HL-60/S4 treated with phorbol 12-myristate 13-acetate at 8.2 ng/mL for 4 days and 3 days (cell line): ENCODE measurements around the gene TPRN.

ENCODE experiments used
- in situ Hi-C: fragments of 300-500 bp; cut with MboI; formaldehyde crosslinking; loops from 2 replicates; pipeline ENCODE4 v1.15.0; 2022; ENCODE audit warnings: low sequenced_read_pairs

TPRN gene

GRCh38 chr9:137236936-137237421 lies 36.4 kb upstream of the TPRN start:
- in situ Hi-C loops, result no loop called here

GRCh38 chr9:137236238-137236935 lies 35.8 kb upstream of the TPRN start:
- in situ Hi-C loops, result no loop called here

GRCh38 chr9:137235424-137236237 lies 35.1 kb upstream of the TPRN start:
- in situ Hi-C loops, result no loop called here

- in situ Hi-C loops, result no loop called here
Observed at GRCh38 chr9:137234758-137235423, 34.4 kb upstream of the TPRN start.

DNA sequence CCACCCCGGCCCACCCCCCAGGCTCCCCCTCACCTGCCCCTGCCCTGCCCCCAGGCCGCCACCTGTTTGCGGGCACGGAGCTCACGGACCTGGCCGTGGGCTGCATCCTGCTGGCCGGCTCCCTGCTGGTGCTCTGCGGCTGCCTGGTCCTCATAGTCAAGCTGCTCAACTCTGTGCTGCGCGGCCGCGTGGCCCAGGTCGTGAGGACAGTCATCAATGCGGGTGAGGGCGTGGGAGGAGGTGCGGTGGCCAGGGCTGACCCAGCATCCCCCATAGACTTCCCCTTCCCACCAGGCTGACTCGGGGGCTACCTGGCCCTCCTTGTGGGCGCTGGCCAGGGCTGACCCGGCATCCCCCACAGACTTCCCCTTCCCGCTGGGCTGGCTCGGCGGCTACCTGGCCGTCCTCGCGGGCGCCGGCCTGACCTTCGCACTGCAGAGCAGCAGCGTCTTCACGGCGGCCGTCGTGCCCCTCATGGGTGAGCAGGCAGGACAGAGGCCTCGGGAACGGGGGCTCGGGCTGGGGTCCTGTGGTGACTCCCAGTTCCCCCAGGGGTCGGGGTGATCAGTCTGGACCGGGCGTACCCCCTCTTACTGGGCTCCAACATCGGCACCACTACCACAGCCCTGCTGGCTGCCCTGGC lies 33.6 kb upstream of the TPRN start:
- in situ Hi-C loops, result no loop called here

GRCh38 chr9:137233143-137233980 lies 32.8 kb upstream of the TPRN start:
- in situ Hi-C loops, result no loop called here

DNA sequence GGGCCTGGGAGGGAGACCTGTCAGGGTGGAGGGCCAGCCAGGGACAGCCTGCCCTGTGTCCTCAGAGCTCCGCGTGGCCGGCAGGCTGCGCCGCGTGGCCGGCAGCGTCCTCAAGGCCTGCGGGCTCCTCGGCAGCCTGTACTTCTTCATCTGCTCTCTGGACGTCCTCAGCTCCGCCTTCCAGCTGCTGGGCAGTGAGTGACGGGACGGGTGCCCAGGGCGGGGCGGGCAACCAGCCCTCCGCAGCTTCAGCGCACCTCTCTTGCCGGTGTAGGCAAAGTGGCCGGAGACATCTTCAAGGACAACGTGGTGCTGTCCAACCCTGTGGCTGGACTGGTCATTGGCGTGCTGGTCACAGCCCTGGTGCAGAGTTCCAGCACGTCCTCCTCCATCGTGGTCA lies 32.0 kb upstream of the TPRN start:
- in situ Hi-C loops, result no loop called here

- in situ Hi-C loops, result no loop called here
Observed at GRCh38 chr9:137232101-137232500, 31.6 kb upstream of the TPRN start.

DNA sequence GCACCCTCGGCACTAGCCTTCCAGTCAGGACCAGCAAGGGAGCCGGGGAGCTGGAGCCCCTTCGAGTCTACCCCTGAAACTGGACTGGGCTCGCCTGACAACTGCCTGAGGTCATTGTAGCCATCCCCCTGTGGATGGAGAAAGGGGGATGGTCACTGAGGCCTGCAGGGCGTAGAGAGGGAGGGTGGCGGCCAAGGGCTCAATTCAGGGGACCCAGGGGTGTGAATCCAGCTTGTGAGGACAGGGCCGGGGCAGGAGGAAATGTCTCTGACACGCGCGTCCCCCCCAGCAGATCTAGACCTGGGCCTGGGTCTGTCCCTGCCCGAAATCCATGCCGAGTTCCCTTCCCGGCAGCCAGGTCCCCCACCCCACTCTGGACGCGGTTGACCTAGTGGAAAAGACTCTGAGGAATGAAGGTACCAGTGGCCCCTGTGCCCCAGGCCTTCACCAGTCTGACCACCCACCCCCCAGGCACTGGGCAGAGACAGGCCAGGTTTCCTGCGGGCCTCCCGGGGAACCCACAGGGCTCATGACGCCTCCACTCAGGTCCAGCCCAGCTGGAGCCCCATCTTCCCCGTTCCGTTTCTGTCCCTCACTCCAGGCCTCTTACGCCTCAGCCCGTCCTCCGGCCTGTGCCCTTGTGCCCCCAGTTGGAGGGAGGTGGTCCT lies 31.0 kb upstream of the TPRN start:
- in situ Hi-C loops, result no loop called here

GRCh38 chr9:137230705-137231371 lies 30.3 kb upstream of the TPRN start, which contains the start of gene SLC34A3:
SLC34A3 (plus strand) TSS chr9:137230901; CDS start chr9:137231703, 802 bp downstream.
- in situ Hi-C loops, result no loop called here

DNA sequence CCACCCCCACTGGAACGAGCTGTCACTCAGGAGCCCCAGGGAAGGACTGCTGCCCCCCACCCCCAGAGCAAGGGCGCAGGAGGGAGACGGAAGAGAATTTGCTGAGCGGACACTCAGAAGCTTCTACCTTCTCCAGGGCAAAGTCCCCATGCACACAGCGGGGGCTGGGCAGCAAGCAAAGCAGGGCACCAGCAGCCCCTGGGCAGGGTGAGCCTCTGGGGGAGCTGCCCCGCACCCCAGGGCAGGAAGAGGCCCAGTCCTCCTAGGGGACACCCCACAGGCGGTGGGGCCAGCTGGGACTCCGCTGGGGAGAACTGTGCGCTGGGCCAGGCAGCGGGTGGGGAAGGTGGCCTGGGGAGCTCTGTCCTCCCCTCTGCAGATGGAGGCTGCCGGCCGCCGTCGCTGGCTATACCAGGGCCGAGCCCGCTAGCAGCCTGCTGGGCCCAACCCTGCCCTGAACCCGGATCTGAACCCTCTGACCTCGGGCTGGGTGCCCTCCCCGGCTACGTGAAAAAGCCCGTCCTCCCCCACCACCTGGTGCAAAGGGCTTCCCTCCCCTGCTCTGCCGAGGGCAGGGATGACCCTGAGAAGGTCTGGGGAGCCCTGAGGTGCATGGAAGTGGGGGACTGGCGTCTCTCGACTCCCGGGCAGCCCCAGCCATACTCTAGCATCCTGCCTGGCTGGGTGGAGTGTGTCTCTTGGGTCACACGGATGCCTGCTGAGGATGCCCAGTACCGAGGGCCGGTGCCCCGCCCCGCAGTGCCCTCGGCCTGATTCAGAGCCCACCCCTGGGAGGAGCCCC lies 29.6 kb upstream of the TPRN start:
- in situ Hi-C loops, result loop anchor here (10.0 kb wide), 1 partner anchor 105 kb away; no protein-coding TSS in a partner anchor

GRCh38 chr9:137228968-137229896 lies 28.7 kb upstream of the TPRN start:
- in situ Hi-C loops, result loop anchor here (10.0 kb wide), 1 partner anchor 104 kb away; no protein-coding TSS in a partner anchor

DNA sequence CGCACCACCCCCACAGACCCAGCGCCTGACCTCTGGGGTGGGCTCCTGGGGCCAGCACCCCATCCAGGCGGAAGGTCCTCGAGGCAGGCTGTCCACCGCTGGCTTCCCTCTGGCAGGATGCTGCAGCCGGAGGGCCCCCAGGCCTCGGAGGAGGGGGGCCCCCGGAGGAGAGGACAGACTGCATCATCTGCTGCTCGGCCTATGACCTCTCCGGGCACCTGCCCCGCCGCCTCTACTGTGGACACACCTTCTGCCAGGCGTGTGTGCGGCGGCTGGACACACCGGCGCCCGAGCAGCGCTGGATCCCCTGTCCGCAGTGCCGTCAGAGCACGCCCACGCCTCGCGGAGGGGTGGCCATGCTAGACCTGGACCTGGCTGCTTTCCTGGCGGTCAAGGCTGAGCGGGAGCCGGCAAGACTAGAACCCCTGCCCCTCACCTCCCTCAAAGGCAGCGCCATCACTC lies 28.0 kb upstream of the TPRN start:
- in situ Hi-C loops, result loop anchor here (10.0 kb wide), 1 partner anchor 104 kb away; no protein-coding TSS in a partner anchor

DNA sequence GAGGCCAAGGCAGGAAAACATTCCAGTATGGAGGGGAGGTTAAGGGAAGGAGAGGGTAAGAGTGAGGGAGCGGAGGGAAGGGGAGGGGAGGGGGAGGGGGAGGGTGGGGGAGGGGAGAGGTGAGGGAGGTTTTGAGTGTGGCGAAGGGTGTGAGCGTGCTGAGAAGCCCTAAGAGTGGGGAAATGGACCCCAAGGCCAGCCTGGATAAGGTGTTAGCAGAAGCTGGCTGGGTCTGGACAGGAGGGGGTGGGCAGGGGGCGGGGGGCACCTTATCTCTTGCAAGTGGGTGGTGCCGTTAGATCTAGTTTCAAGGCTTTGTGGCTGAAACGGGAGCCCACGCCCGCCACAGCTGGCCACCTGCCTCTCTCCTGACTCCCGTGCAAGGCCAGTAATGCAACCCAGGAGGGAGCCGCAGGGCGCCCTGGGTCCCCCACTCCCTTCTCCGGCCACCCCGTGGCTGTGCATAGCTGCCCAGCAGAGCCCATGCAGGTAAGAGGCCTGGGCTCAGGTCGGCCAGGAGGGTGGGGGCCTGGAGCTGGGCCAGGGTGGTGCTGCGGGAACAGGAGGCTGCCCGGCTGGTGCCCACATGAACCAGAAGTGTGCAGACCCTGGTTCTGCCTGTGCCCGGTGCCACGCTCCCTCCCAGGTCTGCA lies 27.4 kb upstream of the TPRN start:
- in situ Hi-C loops, result loop anchor here (10.0 kb wide), 1 partner anchor 103 kb away; no protein-coding TSS in a partner anchor

DNA sequence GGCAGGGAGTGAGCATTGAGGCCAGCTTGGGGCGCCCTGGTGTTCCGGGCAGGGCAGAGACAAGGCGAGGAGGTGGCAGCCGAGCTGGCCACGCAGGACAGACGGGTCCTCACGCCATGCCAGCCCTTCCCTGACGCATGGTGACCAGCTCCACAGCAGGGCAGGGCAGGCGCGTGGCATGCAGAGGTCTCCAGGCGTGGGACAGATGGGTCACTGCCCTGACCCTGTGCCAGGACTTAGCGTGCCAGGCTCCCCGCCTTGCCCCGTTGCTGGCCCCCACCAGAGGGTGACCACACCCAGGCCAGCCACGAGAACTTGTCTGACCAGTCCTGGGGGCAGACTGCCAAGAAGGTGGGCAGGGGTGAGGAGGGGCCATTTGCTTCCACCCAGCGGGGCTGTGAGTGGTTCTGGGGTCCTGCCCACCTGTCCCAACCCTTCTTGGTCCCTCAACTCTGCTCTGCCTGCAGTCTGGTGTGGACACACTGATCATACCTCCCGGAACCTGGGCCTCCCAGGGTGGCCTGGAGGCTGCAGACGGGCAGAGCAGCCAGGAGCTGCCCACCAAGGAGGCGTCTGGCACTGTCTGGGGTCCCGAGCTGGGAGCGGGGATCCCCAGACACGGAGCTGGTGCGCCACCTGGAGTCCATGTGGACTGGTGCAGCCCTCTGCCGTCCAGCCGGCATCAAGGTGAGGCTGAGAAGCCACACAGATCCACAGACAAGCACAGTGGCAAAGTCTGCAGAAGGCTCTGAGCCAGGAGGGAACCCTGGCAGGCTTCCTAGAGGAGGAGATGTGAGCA lies 26.7 kb upstream of the TPRN start, which contains the start of gene RNF224:
TSS of gene RNF224 (plus strand) at position 449 of the 799 bp plus-strand sequence. CDS start 834 bp downstream, outside the sequence.
- in situ Hi-C loops, result loop anchor here (10.0 kb wide), 1 partner anchor 102 kb away; no protein-coding TSS in a partner anchor
